PFSK-1 (cell line): ENCODE results near the gene PALLD.

Experiments
- FOXP2 ChIP-seq: optimal IDR thresholded peaks from 2 replicates; pipeline ENCODE3; 2011; ENCODE audit warnings: borderline replicate concordance, control low read depth, inconsistent platforms; ENCODE audit not compliant: insufficient read depth; ENCODE audit errors: extremely low read length, extremely low read depth
- POLR2AphosphoS5 ChIP-seq: IDR thresholded peaks from 2 replicates; pipeline ENCODE4 v1.6.1; 2012; ENCODE audit warnings: low read depth, mild to moderate bottlenecking, control low read depth, low read length, moderate library complexity
- REST ChIP-seq, 2 experiments: IDR thresholded peaks; 2 replicates each; pipeline versions ENCODE4 v1.6.1 to v1.8.0; 2011 to 2012; ENCODE audit warnings: low read depth in 2 of 2, low read length in 2 of 2, control low read depth in 1 of 2, inconsistent platforms in 1 of 2, mild to moderate bottlenecking in 1 of 2, moderate library complexity in 1 of 2; ENCODE audit not compliant: insufficient read depth in 1 of 2
- SIN3A ChIP-seq: IDR thresholded peaks from 2 replicates; pipeline ENCODE4 v1.6.1; 2012; ENCODE audit warnings: mild to moderate bottlenecking, low read length, moderate library complexity, borderline replicate concordance; ENCODE audit not compliant: insufficient read depth
- TAF1 ChIP-seq: IDR thresholded peaks from 2 replicates; pipeline ENCODE4 v1.6.1; 2012; ENCODE audit warnings: low read length, control low read depth, borderline replicate concordance; ENCODE audit not compliant: insufficient read depth

Gene PALLD

GRCh38 chr4:168731706-168732414 lies 235.0 kb downstream of the PALLD start:
- TF ChIP-seq SIN3A (no peak), TAF1 (no peak), FOXP2 (no peak), REST (IDR thresholded peaks at IDR 0.05; ENCODE audit: insufficient read depth in 1 of 2, low read depth in 2 of 2, low read length in 2 of 2) (no peak), POLR2AphosphoS5 (no peak)

GRCh38 chr4:168732714-168733113 lies 235.9 kb downstream of the PALLD start:
- TF ChIP-seq SIN3A (no peak), FOXP2 (no peak), POLR2AphosphoS5 (no peak), TAF1 (no peak)

GRCh38 chr4:168734703-168735678 lies 238.1 kb downstream of the PALLD start:
- TF ChIP-seq REST (IDR thresholded peaks at IDR 0.05; ENCODE audit: insufficient read depth in 1 of 2, low read depth in 2 of 2, low read length in 2 of 2) (no peak), FOXP2 (no peak), SIN3A (no peak), POLR2AphosphoS5 (no peak), TAF1 (no peak)

DNA sequence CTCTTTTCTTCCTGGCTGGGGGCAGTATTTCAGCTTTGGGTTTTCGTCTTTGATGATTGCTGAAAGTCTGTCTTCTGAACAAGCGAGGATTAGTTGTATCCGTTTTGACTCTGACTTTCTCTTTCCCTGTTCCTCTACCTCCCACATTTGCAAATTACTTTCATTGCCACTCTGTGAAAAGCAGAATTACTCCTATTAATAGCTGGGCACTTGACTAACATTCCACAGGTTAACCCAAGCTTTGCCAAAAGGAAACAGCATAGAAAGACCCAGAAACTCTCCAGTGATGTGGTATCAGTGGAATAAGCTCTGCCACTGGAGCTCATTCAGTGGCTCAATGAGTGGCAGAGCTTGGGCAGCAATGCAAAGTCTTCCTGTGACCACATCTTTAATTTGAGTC lies 238.9 kb downstream of the PALLD start:
- TF ChIP-seq REST (IDR thresholded peaks at IDR 0.05; ENCODE audit: insufficient read depth in 1 of 2, low read depth in 2 of 2, low read length in 2 of 2) (no peak), SIN3A (no peak), POLR2AphosphoS5 (no peak), TAF1 (no peak), FOXP2 (no peak)

DNA sequence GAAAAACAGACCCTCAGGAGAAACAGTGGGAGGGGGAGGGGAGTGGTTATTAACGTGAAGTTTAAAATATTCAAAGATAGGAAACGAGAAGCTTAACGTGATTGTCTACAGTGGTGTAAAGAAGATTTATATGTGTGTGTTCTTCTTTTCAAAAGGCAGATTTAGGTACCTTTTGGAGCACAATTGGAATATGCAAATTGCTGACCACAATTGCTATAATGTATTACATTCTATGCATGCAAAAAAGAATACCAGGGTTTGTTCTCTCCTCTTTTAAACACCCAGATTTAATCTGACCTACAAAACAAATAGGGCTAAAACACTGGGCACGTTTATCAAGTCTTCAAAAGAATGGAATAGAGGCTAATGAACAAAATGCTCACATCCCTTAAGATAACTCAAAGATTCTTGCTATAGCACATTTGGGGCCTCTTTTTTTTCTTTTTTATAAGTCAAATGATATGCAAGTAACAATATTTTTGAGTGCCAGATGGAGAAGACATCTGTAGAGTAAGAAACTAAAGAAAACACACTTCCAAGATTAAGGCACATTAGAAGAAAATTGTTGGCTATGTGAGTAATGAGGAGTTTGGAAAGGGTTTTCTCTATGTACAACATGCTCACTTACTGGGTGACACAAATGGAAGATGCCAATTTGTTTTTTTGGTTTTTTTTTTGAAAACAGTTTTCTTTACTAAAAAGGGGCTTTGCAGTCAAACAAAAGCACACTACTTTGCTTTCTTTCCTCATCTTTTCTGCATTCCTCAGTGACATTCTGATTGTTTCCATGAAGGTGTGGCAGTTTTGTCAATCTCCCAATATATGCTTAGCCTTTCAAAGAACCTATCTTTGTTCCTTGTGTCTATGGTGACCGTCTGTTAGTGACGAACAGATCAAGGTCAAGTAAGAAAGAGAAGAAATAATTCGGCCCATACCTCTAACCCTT lies 240.3 kb downstream of the PALLD start:
- TF ChIP-seq REST (IDR thresholded peaks at IDR 0.05; ENCODE audit: insufficient read depth in 1 of 2, low read depth in 2 of 2, low read length in 2 of 2) (no peak), TAF1 (no peak), POLR2AphosphoS5 (no peak), FOXP2 (no peak), SIN3A (no peak)
